ENCODE data around the gene ATF7.

GRCh38 chr12:53660041-53660440 lies 33.9 kb upstream of the ATF7 start:
- TF ChIP-seq, protein P1, sequence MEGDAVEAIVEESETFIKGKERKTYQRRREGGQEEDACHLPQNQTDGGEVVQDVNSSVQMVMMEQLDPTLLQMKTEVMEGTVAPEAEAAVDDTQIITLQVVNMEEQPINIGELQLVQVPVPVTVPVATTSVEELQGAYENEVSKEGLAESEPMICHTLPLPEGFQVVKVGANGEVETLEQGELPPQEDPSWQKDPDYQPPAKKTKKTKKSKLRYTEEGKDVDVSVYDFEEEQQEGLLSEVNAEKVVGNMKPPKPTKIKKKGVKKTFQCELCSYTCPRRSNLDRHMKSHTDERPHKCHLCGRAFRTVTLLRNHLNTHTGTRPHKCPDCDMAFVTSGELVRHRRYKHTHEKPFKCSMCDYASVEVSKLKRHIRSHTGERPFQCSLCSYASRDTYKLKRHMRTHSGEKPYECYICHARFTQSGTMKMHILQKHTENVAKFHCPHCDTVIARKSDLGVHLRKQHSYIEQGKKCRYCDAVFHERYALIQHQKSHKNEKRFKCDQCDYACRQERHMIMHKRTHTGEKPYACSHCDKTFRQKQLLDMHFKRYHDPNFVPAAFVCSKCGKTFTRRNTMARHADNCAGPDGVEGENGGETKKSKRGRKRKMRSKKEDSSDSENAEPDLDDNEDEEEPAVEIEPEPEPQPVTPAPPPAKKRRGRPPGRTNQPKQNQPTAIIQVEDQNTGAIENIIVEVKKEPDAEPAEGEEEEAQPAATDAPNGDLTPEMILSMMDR (IDR thresholded peaks at IDR 0.05): no peak
- TF ChIP-seq POLR2A (IDR thresholded peaks at IDR 0.05): no peak
